Transverse colon (tissue), 4 donors: ENCODE data around the gene PSMB1. TPM values are rescaled to one million over a fixed set of nuclear protein-coding genes. Genes with fewer than 3 reads are reported as not detected.

Experiments
- DNase-seq: peaks from one replicate; pipeline ENCODE4 v3.0.0-alpha.2; 2019
- H3K27ac ChIP-seq, 4 donors: fragments of 200-600 bp; sonication (generic); 2 replicates each; pipeline ENCODE4 v1.5.1; 2016 to 2018; ENCODE audit warnings: inconsistent platforms in 4 of 4
- H3K27me3 ChIP-seq: fragments of 200-600 bp; sonication (generic); 2 replicates; pipeline ENCODE4 v1.5.1; 2017; ENCODE audit warnings: inconsistent platforms
- H3K36me3 ChIP-seq, 4 donors: fragments of 200-600 bp; sonication (generic); 2 replicates each; pipeline ENCODE4 v1.5.1; 2017 to 2019; ENCODE audit warnings: inconsistent platforms in 4 of 4
- H3K4me1 ChIP-seq, 4 donors: fragments of 200-600 bp; sonication (generic); 2 replicates each; pipeline ENCODE4 v1.5.1; 2017 to 2020; ENCODE audit warnings: inconsistent platforms in 4 of 4
- H3K4me3 ChIP-seq, 4 donors: fragments of 200-600 bp; sonication (generic); 1 replicate in 1 of 4; 2 replicates in 3 of 4; pipeline versions ENCODE4 v1.5.1 to v1.6.1; 2017 to 2019; ENCODE audit warnings: inconsistent platforms in 4 of 4
- H3K9me3 ChIP-seq, 2 donors: fragments of 200-600 bp; sonication (generic); 2 replicates each; pipeline ENCODE4 v1.5.1; 2017 to 2019; ENCODE audit warnings: inconsistent platforms in 2 of 2
- CTCF ChIP-seq, 5 experiments: fragments of 200-600 bp in 3 of 5; fragments of 450-650 bp in 2 of 5; sonication (generic) in 3 of 5; IDR thresholded peaks; 1 replicate in 2 of 5; 2 replicates in 3 of 5; pipeline ENCODE4 v1.5.1; 2016 to 2017; ENCODE audit warnings: antibody characterized with exemption in 5 of 5, inconsistent platforms in 3 of 5, mild to moderate bottlenecking in 2 of 5, moderate library complexity in 1 of 5
- EP300 ChIP-seq: sonication (generic); formaldehyde crosslinking; IDR thresholded peaks from one replicate; pipeline ENCODE4 v1.6.1; 2017; ENCODE audit warnings: antibody characterized with exemption, low read depth
- POLR2A ChIP-seq: fragments of 450-650 bp; IDR thresholded peaks from one replicate; pipeline ENCODE4 v1.6.1; 2016; ENCODE audit warnings: antibody characterized with exemption, mild to moderate bottlenecking, moderate library complexity
- POLR2AphosphoS5 ChIP-seq, 3 donors: sonication (generic); formaldehyde crosslinking; IDR thresholded peaks; one replicate each; pipeline ENCODE4 v1.6.1; 2016; ENCODE audit warnings: antibody characterized with exemption in 3 of 3
- WGBS, 2 donors: methylation state at CpG; one replicate each; pipeline ENCODE4 v1.1.5; 2018; ENCODE audit warnings: low coverage in 1 of 2; 5-methylcytosine and 5-hydroxymethylcytosine counted together
- in situ Hi-C, 4 donors: fragments of 200-750 bp; cut with MboI; loops; one replicate each; pipeline versions ENCODE4 v1.15.0 to v1.15.1; 2017; ENCODE audit warnings: low sequenced_read_pairs in 3 of 4, low pct_ligation_motif_present in 1 of 4, low pct_unique_long_range_greater_than_20kb in 1 of 4
- intact Hi-C: fragments of 100-400 bp; cut with DNase I; formaldehyde crosslinking; loops from one replicate; pipeline ENCODE4 v1.15.1; 2023; ENCODE audit warnings: low total_unique reads
- total RNA-seq, 4 donors: library from RNA; depleted of rRNA; stranded (reverse); fragments of >200 nt; gene quantifications; one replicate each; pipeline ENCODE4 v1.1.0, GENCODE V29; 2016

The PSMB1 gene
- total RNA-seq, 4 donors from 2014 or later: 39.2 to 152 (median 83.4) TPM

DNA sequence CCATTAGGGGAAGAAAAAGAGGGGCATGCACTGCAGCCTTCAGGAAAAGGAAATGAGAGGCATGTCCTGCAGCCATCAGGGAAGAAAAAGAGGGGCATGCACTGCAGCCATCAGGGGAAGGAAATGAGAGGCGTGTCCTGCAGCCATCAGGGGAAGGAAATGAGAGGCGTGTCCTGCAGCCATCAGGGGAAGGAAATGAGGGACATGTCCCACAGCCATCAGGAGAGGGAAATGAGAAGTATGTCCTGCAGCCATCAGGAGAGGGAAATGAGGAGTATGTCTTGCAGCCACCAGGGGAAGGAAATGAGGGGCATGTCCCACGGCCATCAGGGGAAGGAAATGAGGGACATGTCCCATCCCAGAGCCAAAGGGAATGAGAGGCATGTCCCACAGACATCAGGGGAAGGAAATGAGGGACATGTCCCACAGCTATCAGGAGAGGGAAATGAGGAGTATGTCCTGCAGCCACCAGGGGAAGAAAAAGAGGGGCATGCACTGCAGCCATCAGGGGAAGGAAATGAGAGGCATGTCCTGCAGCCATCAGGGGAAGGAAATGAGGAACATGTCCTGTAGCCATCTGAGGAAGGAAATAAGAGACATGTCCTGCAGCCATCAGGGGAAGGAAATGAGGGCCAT is 52.0 kb downstream of the PSMB1 start:
- 30 to 54% methylated on average over 3 of the region's 3 CpGs for WGBS, 2 donors
- Histone ChIP-seq H3K36me3 (no peaks in the 10 kb centered on the region), H3K27ac (no peak overlapping the region), H3K4me3 (no peak overlapping the region), H3K4me1 (no peaks in the 10 kb centered on the region), H3K9me3 (no peaks in the 10 kb centered on the region), H3K27me3 (peaks cover 4% of the 10 kb centered on the region)
- in situ Hi-C loops (no loop called here), intact Hi-C loops (no loop called here)
- DNase-seq: no peak
- no peak for TF ChIP-seq POLR2AphosphoS5 (IDR thresholded peaks at IDR 0.05)
- no peak for TF ChIP-seq EP300
- TF ChIP-seq POLR2A: no peak
- TF ChIP-seq CTCF (IDR thresholded peaks at IDR 0.05): no peak

- WGBS, 2 donors: 29 to 60% methylated on average over 1 to 4 of the region's 4 CpGs
- Histone ChIP-seq H3K4me3 (no peak overlapping the region), H3K4me1 (no peaks in the 10 kb centered on the region), H3K27me3 (no peaks in the 10 kb centered on the region), H3K27ac (no peak overlapping the region), H3K36me3 (no peaks in the 10 kb centered on the region), H3K9me3 (no peaks in the 10 kb centered on the region)
- DNase-seq: no peak
- intact Hi-C loops: no loop called here
- TF ChIP-seq EP300: no peak
- in situ Hi-C loops: no loop called here
Measured at GRCh38 chr6:170497841-170498301, 55.2 kb downstream of the PSMB1 start.

DNA sequence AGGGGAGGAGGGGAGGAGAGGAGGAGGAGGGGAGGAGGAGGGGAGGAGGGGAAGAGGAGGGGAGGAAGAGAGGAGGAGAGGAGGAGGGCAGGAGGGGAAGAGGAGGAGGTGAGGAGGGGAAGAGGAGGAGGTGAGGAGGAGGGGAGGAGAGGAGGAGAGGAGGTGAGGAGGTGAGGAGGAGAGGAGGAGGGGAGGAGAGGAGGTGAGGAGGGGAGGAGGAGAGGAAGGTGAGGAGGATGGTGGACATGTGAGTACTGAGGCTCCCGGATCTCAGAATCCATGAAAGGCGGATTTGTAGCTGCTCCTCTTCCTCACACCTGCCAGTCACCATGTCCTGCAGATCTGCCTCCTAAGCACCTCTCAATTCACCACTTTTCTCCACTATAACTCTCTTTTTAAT is 59.8 kb downstream of the PSMB1 start:
- H3K27ac ChIP-seq: no peak overlapping the region
- 84 to 95% methylated on average over 2 of the region's 2 CpGs for WGBS, 2 donors
- no peaks in the 10 kb centered on the region for H3K27me3 ChIP-seq
- no peaks in the 10 kb centered on the region for H3K36me3 ChIP-seq
- no peaks in the 10 kb centered on the region for H3K4me1 ChIP-seq
- intact Hi-C loops (no loop called here), in situ Hi-C loops (no loop called here)
- no peak for DNase-seq
- no peaks in the 10 kb centered on the region for H3K9me3 ChIP-seq
- no peak overlapping the region for H3K4me3 ChIP-seq
- TF ChIP-seq POLR2AphosphoS5 (IDR thresholded peaks at IDR 0.05) (no peak), EP300 (no peak)

- in situ Hi-C loops: no loop called here
- 80 to 100% methylated on average over 2 to 4 of the region's 4 CpGs for WGBS, 2 donors
- TF ChIP-seq CTCF (IDR thresholded peaks at IDR 0.05): no peak
- no peak for TF ChIP-seq POLR2AphosphoS5 (IDR thresholded peaks at IDR 0.05)
- TF ChIP-seq POLR2A: no peak
- TF ChIP-seq EP300: no peak
Measured at GRCh38 chr6:170490259-170490658, 62.8 kb downstream of the PSMB1 start.

DNA sequence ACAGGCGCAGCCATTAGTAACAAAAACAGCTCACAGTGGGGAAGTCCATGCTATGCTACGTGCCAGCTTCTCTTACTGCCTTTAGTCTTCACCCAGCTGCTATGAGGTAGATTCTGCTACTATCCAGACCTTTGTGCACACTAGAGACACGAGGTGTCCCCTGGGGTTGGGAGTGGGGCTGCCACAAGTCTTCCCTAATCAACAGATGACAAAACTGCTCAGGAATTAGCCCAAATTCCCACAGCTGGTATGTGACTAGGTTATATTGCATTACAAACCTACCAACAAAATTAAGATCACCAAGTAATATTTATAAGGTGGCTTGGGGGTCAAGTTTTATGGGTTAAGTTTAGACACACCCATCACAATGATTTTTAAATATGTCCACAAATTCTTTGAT is 63.3 kb downstream of the PSMB1 start:
- intact Hi-C loops: no loop called here
- TF ChIP-seq POLR2AphosphoS5 (IDR thresholded peaks at IDR 0.05) (no peak), CTCF (IDR thresholded peaks at IDR 0.05) (no peak), EP300 (no peak), POLR2A (no peak)
- H3K4me1 ChIP-seq: no peaks in the 10 kb centered on the region
- H3K36me3 ChIP-seq: no peaks in the 10 kb centered on the region
- WGBS, 2 donors: 68 to 100% methylated on average over 1 to 3 of the region's 3 CpGs
- H3K27me3 ChIP-seq: no peaks in the 10 kb centered on the region
- no peak overlapping the region for H3K27ac ChIP-seq
- no peak for DNase-seq
- no peak overlapping the region for H3K4me3 ChIP-seq
- no peaks in the 10 kb centered on the region for H3K9me3 ChIP-seq
- in situ Hi-C loops: no loop called here

More at GRCh38 chr6:170490259-170490658, 62.8 kb downstream of the PSMB1 start:
- no peaks in the 10 kb centered on the region for H3K27me3 ChIP-seq
- H3K36me3 ChIP-seq: no peaks in the 10 kb centered on the region
- no peak for DNase-seq
- H3K4me3 ChIP-seq: no peak overlapping the region
- intact Hi-C loops: no loop called here
- H3K27ac ChIP-seq: no peak overlapping the region
- H3K9me3 ChIP-seq: no peaks in the 10 kb centered on the region
- no peaks in the 10 kb centered on the region for H3K4me1 ChIP-seq
